GM12865 (cell line): Measurements from ENCODE around the gene IFITM1.

Experiments
- DNase-seq: peaks from one replicate; pipeline ENCODE4 v3.0.0; 2010; ENCODE audit warnings: low read depth
- H3K4me3 ChIP-seq: 2 replicates; pipeline ENCODE4 v1.5.1; 2011; ENCODE audit warnings: mild to moderate bottlenecking, low read depth, low read length, control low read depth
- TF ChIP-seq, protein P1 (sequence below): IDR thresholded peaks from 2 replicates; pipeline ENCODE4 v1.5.1; 2011; ENCODE audit warnings: low read length, control low read depth, low read depth, inconsistent platforms; ENCODE audit not compliant: insufficient read depth; ENCODE audit errors: missing control alignments

Gene IFITM1

DNA sequence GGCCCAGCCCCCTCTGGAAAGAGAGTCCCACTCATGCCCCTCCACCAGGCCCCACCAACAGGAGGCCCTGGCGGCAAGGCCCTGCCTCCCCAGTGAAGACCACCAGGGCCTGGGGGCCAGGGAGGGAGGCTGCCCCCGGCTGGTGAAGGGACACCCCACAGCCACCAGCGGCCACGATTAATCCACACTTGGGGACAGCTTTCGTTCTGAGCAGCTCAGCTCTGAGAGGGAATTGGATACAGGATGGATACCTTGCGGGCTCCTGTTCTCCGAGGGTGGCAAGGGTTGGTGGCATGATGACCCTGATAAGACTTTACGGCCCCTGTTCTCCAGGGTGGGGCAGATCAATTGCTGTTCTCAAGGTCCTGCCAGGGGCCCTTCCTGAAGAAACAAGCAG lies 42.5 kb upstream of the IFITM1 start:
- TF ChIP-seq, protein P1, sequence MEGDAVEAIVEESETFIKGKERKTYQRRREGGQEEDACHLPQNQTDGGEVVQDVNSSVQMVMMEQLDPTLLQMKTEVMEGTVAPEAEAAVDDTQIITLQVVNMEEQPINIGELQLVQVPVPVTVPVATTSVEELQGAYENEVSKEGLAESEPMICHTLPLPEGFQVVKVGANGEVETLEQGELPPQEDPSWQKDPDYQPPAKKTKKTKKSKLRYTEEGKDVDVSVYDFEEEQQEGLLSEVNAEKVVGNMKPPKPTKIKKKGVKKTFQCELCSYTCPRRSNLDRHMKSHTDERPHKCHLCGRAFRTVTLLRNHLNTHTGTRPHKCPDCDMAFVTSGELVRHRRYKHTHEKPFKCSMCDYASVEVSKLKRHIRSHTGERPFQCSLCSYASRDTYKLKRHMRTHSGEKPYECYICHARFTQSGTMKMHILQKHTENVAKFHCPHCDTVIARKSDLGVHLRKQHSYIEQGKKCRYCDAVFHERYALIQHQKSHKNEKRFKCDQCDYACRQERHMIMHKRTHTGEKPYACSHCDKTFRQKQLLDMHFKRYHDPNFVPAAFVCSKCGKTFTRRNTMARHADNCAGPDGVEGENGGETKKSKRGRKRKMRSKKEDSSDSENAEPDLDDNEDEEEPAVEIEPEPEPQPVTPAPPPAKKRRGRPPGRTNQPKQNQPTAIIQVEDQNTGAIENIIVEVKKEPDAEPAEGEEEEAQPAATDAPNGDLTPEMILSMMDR, result no peak
- DNase-seq, result no peak
- no peak overlapping the region for H3K4me3 ChIP-seq

DNA sequence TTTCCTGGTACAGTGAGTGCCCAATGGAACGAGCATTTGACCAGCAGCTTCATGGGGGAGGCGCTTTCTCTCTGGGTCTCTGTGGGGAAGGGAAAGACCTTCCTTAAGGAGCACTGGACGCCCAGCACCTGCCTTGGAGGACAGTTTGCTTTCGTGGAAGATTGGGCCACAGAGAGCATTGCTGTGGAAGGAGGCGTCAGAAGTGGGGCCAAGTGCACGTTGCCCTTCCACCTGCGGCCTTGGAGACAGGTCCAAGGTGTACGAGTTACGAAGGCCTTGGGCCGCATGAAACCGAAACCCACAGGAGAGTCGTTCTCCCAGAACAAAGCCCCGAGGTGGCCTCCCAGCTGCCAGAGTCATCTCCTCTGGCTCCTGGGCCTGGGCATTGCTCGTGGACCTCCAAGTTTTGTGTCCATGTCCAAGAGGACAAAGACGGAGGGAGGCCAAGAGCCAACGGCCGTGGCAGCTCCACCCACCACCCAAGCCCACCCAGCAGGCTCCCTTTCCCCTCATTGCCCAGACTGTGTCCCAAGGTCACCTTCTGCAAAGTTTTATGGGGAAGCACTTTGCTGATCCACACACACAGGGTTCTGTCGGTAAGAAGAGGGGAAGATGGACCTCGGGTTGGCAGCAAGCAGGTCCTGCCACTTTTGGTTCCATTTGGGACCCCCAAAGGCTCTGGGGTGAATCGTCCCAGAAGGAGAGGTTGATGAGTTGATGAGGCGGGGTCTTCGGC lies 41.5 kb upstream of the IFITM1 start:
- DNase-seq, result no peak
- no peak overlapping the region for H3K4me3 ChIP-seq
- TF ChIP-seq, protein P1, result no peak

DNA sequence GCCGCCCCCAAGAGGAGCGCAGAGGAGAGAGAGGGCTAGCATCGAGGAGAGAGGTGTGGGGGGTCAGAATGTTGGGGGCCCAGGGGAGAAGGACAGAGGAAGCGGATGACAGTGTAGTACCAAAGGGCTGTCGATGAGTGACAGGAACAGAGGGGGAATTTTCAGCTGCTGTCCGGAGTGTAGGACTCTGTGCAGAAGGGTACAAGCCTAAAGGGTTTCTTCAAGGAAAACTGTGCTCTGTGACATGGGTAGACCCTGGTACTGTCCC lies 41.0 kb upstream of the IFITM1 start:
- TF ChIP-seq, protein P1, result no peak
- no peak overlapping the region for H3K4me3 ChIP-seq

DNA sequence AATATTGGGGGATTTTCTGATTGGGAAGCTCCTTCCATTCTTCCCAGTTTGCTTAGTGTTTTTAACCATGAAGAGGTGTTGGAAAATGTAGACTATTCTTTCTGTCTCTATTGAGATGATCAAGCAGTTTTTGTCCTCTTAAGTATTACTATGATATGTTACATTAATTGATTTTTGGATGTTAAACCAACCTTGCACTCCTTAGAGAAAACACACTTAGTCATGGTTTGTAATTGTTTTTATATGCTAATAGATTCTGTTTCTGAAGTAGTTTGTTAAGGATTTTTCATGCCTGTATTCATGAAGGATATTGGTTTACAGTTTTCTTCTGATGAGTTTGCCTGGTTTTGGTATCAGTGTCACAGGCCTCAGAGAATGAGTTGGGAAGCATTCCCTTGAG lies 37.6 kb upstream of the IFITM1 start:
- H3K4me3 ChIP-seq, result no peak overlapping the region
- TF ChIP-seq, protein P1, result no peak
- no peak for DNase-seq

More for the DNA sequence above, 41.0 kb upstream of the IFITM1 start:
- DNase-seq, result no peak

DNA sequence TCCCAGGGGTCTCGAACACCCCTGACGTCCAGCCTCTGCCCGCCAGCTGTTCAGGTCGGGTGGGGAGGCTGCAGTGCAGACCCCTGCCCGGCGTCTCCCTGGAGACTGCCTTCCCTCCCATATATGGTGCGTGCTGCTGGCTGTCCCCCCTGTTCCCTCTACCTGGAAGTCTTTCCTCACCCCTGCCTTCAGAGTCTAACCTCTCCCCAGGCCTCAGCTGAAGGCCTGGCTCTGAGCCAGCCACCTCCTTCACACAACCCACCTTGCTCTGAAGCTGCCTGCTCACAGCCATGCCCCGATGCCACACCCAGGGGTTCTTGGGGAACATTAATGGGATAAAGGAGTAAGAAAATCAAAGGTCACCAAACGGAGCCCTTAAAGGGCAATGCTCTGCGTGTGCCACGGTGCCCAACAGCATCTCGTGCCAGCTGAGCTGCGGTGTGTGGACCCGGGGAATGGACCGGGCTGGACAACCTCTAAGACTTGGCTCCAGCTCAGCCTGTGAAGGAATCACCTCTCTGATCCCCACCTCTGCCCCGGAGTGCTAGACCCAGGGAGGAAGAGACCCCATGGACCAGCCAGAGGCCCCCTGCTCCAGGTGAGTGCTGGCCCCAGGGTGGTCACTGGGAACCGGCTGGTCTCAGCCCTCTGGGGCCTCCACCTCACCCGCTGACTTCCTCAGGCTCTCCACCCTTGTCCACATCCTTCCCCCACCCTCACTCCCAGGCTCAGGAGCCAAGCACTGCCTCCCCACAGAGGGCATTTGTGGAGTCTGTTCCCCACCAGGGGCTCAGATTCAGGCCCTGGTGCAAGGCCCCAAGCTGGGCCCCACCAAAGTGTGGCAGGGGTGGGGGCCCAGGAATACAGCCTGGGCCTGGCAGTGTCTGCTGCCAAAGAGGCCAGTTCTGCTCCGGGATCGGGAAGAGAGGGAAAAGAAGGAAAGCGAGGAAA lies 35.6 kb upstream of the IFITM1 start, which contains the start of gene NLRP6:
Gene NLRP6 (plus strand): TSS at position 407 of the 951 bp plus-strand sequence. CDS start 163 bp downstream, at position 570.
- no peak within 1 kb of the TSS for H3K4me3 ChIP-seq
- no peak for DNase-seq
- TF ChIP-seq, protein P1, result no peak

DNA sequence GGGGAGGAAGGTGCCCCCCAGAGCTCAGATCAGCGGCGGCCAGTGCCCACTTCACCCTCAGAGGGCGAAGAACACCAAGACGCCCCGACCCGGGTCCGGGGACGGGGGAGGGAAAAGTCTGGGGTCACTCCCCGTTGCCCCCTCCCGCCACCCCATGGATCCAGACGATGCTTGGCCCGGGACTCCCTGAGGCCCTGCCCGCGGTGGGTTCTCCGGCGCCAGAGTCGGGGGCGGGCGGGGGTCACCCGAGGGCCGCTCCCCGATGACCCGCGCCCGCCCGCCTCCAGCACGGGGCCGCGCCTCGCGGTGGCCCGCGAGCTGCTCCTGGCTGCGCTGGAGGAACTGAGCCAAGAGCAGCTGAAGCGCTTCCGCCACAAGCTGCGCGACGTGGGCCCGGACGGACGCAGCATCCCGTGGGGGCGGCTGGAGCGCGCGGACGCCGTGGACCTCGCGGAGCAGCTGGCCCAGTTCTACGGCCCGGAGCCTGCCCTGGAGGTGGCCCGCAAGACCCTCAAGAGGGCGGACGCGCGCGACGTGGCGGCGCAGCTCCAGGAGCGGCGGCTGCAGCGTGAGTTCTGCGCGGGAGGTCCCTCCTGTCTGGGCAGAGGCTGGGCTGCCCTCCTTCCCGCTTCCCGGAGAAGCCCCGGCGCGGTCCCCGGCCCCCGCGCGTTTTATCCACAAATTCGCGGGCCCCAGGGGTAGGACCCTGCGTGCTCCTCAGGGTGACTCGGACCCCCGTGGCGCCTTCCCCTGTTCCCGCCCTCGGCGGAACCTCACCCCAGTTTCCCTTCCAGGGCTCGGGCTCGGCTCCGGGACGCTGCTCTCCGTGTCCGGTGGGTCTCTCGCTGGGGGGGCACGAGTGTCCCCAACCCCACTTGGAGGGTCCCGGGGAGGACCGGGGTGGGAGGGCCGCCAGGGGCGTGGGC lies 34.5 kb upstream of the IFITM1 start:
- TF ChIP-seq, protein P1, result no peak
- no peak overlapping the region for H3K4me3 ChIP-seq
- no peak for DNase-seq
